Fibroblast of lung (primary cell): Measurements from ENCODE around the gene CCDC110.

Source experiments
- CTCF ChIP-seq, 2 donors: IDR thresholded peaks in 1 of 2; conservative IDR thresholded peaks in 1 of 2; 1 replicate in 1 of 2; 2 replicates in 1 of 2; pipeline ENCODE4 v1.5.1; 2011 to 2012; ENCODE audit warnings: low read length in 2 of 2, control low read depth in 1 of 2, inconsistent platforms in 1 of 2, low read depth in 1 of 2, mild to moderate bottlenecking in 1 of 2
- EZH2 ChIP-seq: IDR thresholded peaks from 2 replicates; pipeline ENCODE4 v1.5.1; 2012; ENCODE audit warnings: low read length, control low read depth, mild to moderate bottlenecking; ENCODE audit errors: missing control alignments

GRCh38 chr4:185464183-185464582, 7.3 kb downstream of the CCDC110 start:
- no peak for TF ChIP-seq CTCF (conservative IDR thresholded peaks at IDR 0.05 in 1 of 2, IDR thresholded peaks at IDR 0.05 in 1 of 2; ENCODE audit: low read depth in 1 of 2, low read length in 2 of 2)
- TF ChIP-seq EZH2 = no peak
